Measurements from ENCODE around the gene SKI.
A peak's percentile ranks its signal among the peaks of the same experiment; 100 is the strongest.
"Not testable (repeated sequence)": the region's sequence is repeated elsewhere in the genome, so short reads cannot be mapped to it uniquely, and the experiment has no call there.

Gene SKI

GRCh38 chr1:2242814-2243725, 15.0 kb downstream of the SKI start:
- no peak for DNase-seq (ENCODE audit: low spot score)

- DNase-seq (ENCODE audit: low spot score), result not testable (repeated sequence)
Measured at GRCh38 chr1:2247045-2247394, 18.9 kb downstream of the SKI start.

- no peak for DNase-seq (ENCODE audit: low spot score)
Measured at GRCh38 chr1:2247760-2248126, 19.6 kb downstream of the SKI start.

- no peak for DNase-seq (ENCODE audit: low spot score)
Measured at GRCh38 chr1:2248127-2248826, 20.2 kb downstream of the SKI start.

- no peak for DNase-seq (ENCODE audit: low spot score)
Measured at GRCh38 chr1:2248854-2249558, 20.9 kb downstream of the SKI start.

- no peak for DNase-seq (ENCODE audit: low spot score)
Measured at GRCh38 chr1:2249559-2249906, 21.4 kb downstream of the SKI start.

- no peak for DNase-seq (ENCODE audit: low spot score)
Measured at GRCh38 chr1:2250721-2251281, 22.7 kb downstream of the SKI start.

GRCh38 chr1:2251363-2251762, 23.2 kb downstream of the SKI start:
- no peak for DNase-seq (ENCODE audit: low spot score)

- no peak for DNase-seq (ENCODE audit: low spot score)
Measured at GRCh38 chr1:2251786-2252185, 23.7 kb downstream of the SKI start.

GRCh38 chr1:2252423-2252822, 24.3 kb downstream of the SKI start:
- no peak for DNase-seq (ENCODE audit: low spot score)

GRCh38 chr1:2253036-2253796, 25.1 kb downstream of the SKI start:
- no peak for DNase-seq (ENCODE audit: low spot score)

GRCh38 chr1:2253797-2254480, 25.8 kb downstream of the SKI start:
- DNase-seq (ENCODE audit: low spot score), result no peak

- DNase-seq (ENCODE audit: low spot score), result no peak
Measured at GRCh38 chr1:2255047-2255419, 26.9 kb downstream of the SKI start.

- DNase-seq (ENCODE audit: low spot score), result peak; percentile 41
Measured at GRCh38 chr1:2255420-2256369, 27.6 kb downstream of the SKI start.

- DNase-seq (ENCODE audit: low spot score), result no peak
Measured at GRCh38 chr1:2256435-2257244, 28.5 kb downstream of the SKI start.

- no peak for DNase-seq (ENCODE audit: low spot score)
Measured at GRCh38 chr1:2257245-2257627, 29.1 kb downstream of the SKI start.

- no peak for DNase-seq (ENCODE audit: low spot score)
Measured at GRCh38 chr1:2258122-2258681, 30.1 kb downstream of the SKI start.

- no peak for DNase-seq (ENCODE audit: low spot score)
Measured at GRCh38 chr1:2258996-2259395, 30.9 kb downstream of the SKI start.
